Retinal pigment epithelial cell (primary cell): ENCODE measurements around the gene YIPF6.

Experiments used
- DNase-seq: peaks from one replicate; pipeline ENCODE4 v3.0.0-alpha.2; 2010; ENCODE audit warnings: low read depth
- H3K4me3 ChIP-seq: 2 replicates; pipeline ENCODE4 v1.5.1; 2011; ENCODE audit warnings: mild to moderate bottlenecking, low read length, control low read depth, moderate library complexity
- TF ChIP-seq, protein P1 (sequence below): conservative IDR thresholded peaks from 2 replicates; pipeline ENCODE4 v1.5.1; 2011; ENCODE audit warnings: low read depth, low read length, control low read depth, inconsistent platforms

The YIPF6 gene, protein sequence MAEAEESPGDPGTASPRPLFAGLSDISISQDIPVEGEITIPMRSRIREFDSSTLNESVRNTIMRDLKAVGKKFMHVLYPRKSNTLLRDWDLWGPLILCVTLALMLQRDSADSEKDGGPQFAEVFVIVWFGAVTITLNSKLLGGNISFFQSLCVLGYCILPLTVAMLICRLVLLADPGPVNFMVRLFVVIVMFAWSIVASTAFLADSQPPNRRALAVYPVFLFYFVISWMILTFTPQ

DNA sequence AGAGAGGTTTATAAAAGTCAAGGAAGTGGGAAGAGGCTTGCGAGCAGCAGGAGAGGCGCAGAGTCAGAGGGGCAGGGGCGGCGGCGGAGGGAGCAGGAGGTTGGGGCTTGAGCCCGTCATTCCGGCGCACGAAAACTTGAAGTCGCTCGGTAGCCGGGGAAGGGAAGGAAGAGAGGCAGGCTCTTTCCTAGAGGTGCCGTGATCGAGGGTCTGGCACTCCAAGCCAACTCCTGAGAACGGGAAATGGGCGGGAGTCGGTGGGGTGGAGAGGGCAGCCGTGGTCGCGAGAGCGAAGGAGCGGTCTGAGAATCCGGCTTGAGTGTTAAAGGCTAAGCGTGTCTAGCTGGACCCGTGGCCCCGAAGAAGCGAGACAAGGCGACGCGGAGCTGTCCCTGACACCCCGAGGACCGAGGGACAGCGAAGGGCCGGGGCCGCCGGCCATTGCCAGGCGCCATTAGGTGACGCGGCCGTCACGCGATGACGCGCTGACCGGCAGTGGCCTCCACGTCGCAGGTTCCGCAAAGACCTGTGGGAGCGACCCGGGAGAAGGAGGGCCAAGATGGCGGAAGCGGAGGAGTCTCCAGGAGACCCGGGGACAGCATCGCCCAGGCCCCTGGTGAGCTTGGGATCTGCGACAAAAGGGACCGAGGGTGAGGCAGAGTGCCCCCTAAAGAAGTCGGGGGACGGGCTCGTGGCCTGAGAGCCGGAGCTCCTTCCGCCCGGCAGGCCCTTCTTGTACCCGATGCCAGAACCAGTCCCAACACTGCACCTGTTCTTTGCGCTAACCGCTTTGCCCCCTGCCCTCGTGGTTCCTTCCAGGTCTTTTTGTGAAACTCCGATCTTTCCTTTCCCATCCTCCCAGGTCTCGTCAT lies at the start of gene YIPF6:
YIPF6 (plus strand) TSS at position 544 of the 872 bp plus-strand sequence; CDS start at position 560, 16 bp downstream.
- TF ChIP-seq, protein P1, sequence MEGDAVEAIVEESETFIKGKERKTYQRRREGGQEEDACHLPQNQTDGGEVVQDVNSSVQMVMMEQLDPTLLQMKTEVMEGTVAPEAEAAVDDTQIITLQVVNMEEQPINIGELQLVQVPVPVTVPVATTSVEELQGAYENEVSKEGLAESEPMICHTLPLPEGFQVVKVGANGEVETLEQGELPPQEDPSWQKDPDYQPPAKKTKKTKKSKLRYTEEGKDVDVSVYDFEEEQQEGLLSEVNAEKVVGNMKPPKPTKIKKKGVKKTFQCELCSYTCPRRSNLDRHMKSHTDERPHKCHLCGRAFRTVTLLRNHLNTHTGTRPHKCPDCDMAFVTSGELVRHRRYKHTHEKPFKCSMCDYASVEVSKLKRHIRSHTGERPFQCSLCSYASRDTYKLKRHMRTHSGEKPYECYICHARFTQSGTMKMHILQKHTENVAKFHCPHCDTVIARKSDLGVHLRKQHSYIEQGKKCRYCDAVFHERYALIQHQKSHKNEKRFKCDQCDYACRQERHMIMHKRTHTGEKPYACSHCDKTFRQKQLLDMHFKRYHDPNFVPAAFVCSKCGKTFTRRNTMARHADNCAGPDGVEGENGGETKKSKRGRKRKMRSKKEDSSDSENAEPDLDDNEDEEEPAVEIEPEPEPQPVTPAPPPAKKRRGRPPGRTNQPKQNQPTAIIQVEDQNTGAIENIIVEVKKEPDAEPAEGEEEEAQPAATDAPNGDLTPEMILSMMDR = no peak
- peak within 1 kb of the TSS; percentile 86 for H3K4me3 ChIP-seq
- DNase-seq = peak; percentile 27

DNA sequence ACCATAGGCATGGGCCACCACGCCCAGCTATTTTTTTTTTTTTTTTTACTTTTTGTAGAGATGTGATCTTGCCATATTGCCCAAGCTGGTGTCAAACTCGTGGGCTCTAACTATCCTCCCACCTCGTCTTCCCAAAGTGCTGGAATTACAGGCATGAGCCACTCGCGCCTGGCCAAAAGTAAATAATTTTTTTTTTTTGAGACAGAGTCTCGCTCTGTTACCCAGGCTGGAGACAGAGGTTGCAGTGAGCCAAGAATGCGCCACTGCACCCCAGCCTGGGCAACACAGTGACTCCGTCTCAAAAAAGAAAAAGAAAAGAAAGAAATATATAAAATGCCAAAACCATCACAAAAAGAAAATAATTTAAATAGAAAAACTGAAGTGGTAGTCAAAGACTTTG lies 47.1 kb upstream of the YIPF6 start:
- TF ChIP-seq, protein P1 = no peak
- no peak for DNase-seq
- no peak overlapping the region for H3K4me3 ChIP-seq

DNA sequence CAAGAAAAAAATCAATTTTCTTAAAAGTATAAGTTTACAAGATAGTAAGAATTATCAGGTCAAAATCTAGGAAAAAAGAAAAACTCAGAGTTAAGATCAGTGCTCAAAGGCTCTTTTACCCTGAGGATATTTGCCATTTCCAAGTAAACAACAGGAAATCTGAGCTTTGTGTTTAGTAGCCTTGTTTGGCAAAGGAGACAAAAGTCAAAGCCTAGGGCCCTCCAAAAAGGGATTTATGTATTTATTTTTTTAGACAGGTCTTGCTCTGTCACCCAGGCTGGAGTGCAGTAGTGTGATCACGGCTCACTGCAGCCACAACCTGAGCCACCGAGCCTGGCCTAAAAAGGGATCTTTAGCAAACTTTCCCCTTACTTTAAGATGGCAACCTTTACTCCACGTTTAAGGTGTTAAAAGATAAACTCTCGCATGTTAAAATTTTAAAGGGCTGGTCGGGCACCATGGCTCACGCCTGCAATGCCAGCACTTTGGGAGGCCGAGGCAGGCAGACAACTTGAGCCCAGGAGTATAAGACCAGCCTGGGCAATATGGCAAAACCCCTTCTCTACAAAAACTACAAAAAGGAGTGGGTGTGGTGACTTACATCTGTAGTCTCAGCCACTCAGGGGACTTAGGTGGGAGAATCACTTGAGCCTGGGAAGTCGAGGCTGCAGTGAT lies 44.2 kb upstream of the YIPF6 start:
- TF ChIP-seq, protein P1 = no peak
- H3K4me3 ChIP-seq = no peak overlapping the region
- DNase-seq = no peak

DNA sequence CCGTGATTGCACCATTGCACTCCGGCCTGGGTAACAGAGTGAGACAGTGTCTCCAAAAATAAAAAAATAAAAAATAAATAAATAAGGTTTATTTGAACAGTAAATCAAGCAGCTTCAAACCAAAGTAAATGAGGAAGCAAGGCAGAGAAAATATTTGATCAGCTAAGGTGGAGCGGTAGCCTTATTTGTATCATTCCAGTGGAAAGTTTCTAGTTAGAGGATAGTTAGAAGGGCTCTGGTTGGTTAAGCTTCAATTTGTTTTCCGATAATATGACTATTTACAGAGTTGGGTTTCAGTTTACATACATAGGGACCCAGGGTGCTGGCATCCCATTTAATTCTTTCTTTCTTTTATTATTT lies 43.7 kb upstream of the YIPF6 start:
- DNase-seq = no peak
- TF ChIP-seq, protein P1 = no peak
- H3K4me3 ChIP-seq = no peak overlapping the region

DNA sequence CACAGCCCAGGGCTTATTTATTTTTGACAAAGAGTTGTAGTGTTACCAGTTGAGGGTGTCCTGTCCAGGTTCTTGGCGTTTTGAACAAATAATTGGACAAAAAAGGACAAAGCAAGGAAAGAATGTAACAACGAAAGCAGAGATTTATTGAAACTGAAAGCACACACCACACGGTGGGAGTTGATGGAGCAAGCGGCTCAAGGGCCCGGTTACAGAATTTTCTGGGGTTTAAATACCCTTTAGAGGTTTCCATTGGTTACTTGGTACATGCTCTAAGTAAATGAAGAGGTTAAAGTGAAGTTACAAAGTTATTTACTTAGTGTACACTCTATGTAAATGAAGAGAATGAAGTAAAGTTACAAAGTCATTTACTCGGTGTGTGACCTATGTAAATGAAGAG lies 37.8 kb upstream of the YIPF6 start:
- no peak overlapping the region for H3K4me3 ChIP-seq
- DNase-seq = no peak
- TF ChIP-seq, protein P1 = no peak

DNA sequence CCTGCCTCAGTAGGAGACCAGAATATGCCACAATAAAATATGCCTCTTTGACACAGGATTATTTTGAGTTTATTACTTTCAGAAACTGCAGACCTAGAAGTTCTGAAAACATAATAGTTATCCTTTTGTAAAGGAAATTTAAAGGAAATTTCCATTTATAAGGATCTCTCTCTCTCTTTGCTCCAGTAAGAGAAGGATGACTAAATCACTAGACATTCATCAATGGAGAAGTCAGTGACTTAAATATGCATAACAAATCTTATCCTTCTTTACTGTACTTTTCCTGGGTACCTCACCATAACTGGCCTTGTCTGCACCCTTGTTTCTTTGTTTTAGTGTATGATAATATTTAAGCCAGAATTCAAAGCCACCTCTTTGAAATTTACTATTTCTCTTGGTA lies 37.3 kb upstream of the YIPF6 start:
- H3K4me3 ChIP-seq = no peak overlapping the region
- TF ChIP-seq, protein P1 = no peak
- no peak for DNase-seq

DNA sequence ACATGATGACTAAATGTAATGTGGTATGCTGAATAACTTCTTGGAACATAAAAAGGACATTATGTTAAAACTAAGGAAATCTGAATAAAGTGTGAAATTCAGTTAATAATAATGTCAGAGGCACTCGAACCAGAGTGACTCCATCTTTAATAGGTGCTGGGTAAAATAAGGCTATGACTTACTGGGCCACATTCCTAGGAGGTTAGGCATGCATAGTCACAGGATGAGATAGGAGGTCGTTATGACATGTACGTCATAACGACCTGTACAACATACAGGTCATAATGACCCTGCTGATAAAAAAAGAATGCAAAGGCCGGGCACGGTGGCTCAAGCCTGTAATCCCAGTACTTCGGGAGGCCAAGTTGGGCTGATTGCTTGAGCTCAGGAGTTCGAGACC lies 36.7 kb upstream of the YIPF6 start:
- H3K4me3 ChIP-seq = no peak overlapping the region
- TF ChIP-seq, protein P1 = no peak
- DNase-seq = no peak
